K562 (cell line): ENCODE measurements around the gene NRP2.

Source experiments
- FOXK2 ChIP-seq, 2 experiments: fragments of 450-650 bp; IDR thresholded peaks in 1 of 2; conservative IDR thresholded peaks in 1 of 2; 2 replicates each; pipeline ENCODE4 v1.6.1; 2016; ENCODE audit warnings: low read depth in 2 of 2, mild to moderate bottlenecking in 1 of 2
- GATA2 ChIP-seq: sonication (generic); formaldehyde crosslinking; IDR thresholded peaks from 2 replicates; pipeline ENCODE4 v1.4.0; 2020; ENCODE audit warnings: mild to moderate bottlenecking, missing genetic modification reagents
- ILK ChIP-seq: fragments of 450-650 bp; IDR thresholded peaks from 2 replicates; pipeline ENCODE4 v1.6.1; 2016; ENCODE audit warnings: missing genetic modification characterization, low read depth, mild to moderate bottlenecking, missing compliant biosample characterization, moderate library complexity, borderline replicate concordance
- MYC ChIP-seq, 2 experiments: fragments of 250-450 bp in 1 of 2; sonication (Bioruptor Pico) in 1 of 2; IDR thresholded peaks; 2 replicates each; pipeline versions ENCODE4 v1.5.1 to v1.6.1; 2012 to 2021; ENCODE audit warnings: low read depth in 2 of 2, borderline replicate concordance in 1 of 2, improper control_type of control experiment in 1 of 2, low read length in 1 of 2, mild to moderate bottlenecking in 1 of 2, moderate library complexity in 1 of 2
- RFX5 ChIP-seq: IDR thresholded peaks from 2 replicates; pipeline ENCODE4 v1.6.1; 2011; ENCODE audit warnings: low read depth, mild to moderate bottlenecking, improper control_type of control experiment, low read length
- TAF1 ChIP-seq: IDR thresholded peaks from 2 replicates; pipeline ENCODE4 v1.6.1; 2011; ENCODE audit warnings: mild to moderate bottlenecking, low read length, moderate library complexity; ENCODE audit not compliant: insufficient read depth, control insufficient read depth, severe bottlenecking; ENCODE audit errors: extremely low read depth
- TF ChIP-seq, protein P1 (sequence below): sonication (generic); formaldehyde crosslinking; IDR thresholded peaks from 2 replicates; pipeline ENCODE4 v1.8.0; 2022; ENCODE audit warnings: missing genetic modification reagents, mild to moderate bottlenecking, borderline replicate concordance
- TF ChIP-seq, protein P2 (sequence below): fragments of 250-450 bp; sonication (Bioruptor Pico); IDR thresholded peaks from 2 replicates; pipeline ENCODE4 v1.8.0; 2021; ENCODE audit warnings: moderate library complexity, mild to moderate bottlenecking, inconsistent platforms
- TF ChIP-seq, protein P3 (sequence below): fragments of 250-450 bp; sonication (Bioruptor Pico); IDR thresholded peaks from 2 replicates; pipeline ENCODE4 v1.5.0; 2021

DNA sequence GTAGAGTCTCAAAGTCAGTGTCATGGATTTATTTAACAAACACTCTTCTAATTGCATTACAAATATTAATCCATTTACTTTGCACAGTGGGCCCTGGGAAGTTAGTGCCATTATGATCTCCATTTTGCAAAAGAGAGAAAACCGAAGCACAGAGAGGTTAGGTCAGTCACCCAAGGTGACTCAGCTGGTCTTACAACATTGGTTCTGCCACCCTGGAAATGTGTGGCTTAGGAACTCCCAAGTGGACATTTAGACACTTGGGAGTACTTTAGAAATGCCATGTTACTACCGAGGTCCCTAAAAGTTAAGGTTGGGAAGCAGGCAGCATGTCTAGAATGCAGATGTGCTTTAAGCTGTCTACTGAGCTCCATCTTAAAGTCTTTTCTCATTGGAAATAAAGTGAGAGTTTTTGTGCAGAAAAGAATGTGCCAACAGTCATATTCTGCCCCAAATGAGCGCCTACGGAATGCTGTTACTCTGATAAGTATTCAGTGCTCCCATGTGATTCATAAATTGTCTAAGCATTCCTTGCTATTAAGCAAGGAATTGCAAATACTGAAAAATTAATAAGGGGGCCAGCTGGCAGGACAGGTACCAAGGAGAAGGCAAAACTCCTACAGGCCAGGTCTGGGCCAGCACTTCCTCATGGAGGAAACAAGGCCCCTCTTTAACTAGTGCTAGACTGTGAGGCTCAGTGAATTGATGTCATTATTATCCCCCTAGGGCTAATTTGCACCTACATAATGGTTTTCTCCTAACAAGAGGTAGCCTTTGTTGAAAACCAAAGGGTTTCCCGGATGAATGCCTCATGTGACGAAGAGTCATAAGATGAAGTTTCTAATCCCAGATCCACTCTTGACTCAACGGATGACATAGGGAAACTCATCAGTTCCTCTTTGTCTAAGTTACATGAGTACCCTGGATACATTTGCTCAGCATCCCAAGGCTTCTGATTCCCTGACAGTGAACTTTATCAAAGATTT is 16.3 kb downstream of the NRP2 start:
- TF ChIP-seq, protein P1, sequence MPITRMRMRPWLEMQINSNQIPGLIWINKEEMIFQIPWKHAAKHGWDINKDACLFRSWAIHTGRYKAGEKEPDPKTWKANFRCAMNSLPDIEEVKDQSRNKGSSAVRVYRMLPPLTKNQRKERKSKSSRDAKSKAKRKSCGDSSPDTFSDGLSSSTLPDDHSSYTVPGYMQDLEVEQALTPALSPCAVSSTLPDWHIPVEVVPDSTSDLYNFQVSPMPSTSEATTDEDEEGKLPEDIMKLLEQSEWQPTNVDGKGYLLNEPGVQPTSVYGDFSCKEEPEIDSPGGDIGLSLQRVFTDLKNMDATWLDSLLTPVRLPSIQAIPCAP (CRISPR knock-in tag) = no peak
- TF ChIP-seq FOXK2 (conservative IDR thresholded peaks at IDR 0.05 in 1 of 2, IDR thresholded peaks at IDR 0.05 in 1 of 2; ENCODE audit: low read depth in 2 of 2) = no peak
- no peak for TF ChIP-seq TAF1
- TF ChIP-seq ILK (tag) = no peak
- TF ChIP-seq, protein P2, sequence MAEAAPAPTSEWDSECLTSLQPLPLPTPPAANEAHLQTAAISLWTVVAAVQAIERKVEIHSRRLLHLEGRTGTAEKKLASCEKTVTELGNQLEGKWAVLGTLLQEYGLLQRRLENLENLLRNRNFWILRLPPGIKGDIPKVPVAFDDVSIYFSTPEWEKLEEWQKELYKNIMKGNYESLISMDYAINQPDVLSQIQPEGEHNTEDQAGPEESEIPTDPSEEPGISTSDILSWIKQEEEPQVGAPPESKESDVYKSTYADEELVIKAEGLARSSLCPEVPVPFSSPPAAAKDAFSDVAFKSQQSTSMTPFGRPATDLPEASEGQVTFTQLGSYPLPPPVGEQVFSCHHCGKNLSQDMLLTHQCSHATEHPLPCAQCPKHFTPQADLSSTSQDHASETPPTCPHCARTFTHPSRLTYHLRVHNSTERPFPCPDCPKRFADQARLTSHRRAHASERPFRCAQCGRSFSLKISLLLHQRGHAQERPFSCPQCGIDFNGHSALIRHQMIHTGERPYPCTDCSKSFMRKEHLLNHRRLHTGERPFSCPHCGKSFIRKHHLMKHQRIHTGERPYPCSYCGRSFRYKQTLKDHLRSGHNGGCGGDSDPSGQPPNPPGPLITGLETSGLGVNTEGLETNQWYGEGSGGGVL (CRISPR knock-in tag) = no peak
- no peak for TF ChIP-seq RFX5
- TF ChIP-seq, protein P3, sequence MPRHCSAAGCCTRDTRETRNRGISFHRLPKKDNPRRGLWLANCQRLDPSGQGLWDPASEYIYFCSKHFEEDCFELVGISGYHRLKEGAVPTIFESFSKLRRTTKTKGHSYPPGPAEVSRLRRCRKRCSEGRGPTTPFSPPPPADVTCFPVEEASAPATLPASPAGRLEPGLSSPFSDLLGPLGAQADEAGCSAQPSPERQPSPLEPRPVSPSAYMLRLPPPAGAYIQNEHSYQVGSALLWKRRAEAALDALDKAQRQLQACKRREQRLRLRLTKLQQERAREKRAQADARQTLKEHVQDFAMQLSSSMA (CRISPR knock-in tag) = no peak
- no peak for TF ChIP-seq MYC (IDR thresholded peaks at IDR 0.05; ENCODE audit: low read depth, low read length)
- no peak for TF ChIP-seq MYC (CRISPR knock-in tag; IDR thresholded peaks at IDR 0.05; ENCODE audit: borderline replicate concordance, low read depth)
- TF ChIP-seq GATA2 = no peak
